Suprapubic skin (tissue), 4 donors: ENCODE measurements around the gene TANGO2. TPM values are rescaled to one million over a fixed set of nuclear protein-coding genes. Genes with fewer than 3 reads are reported as not detected.

Experiments
- DNase-seq, 2 donors: peaks; one replicate each; pipeline ENCODE4 v3.0.0-alpha.2; 2019; ENCODE audit warnings: low spot score in 2 of 2
- H3K27ac ChIP-seq: fragments of 200-600 bp; sonication (generic); one replicate; pipeline ENCODE4 v1.5.1; 2019
- H3K27me3 ChIP-seq: fragments of 200-600 bp; sonication (generic); one replicate; pipeline ENCODE4 v1.5.1; 2019
- H3K36me3 ChIP-seq: fragments of 200-600 bp; sonication (generic); one replicate; pipeline ENCODE4 v1.5.1; 2019
- H3K4me1 ChIP-seq: fragments of 200-600 bp; sonication (generic); one replicate; pipeline ENCODE4 v1.5.1; 2019
- H3K4me3 ChIP-seq: fragments of 200-600 bp; sonication (generic); one replicate; pipeline ENCODE4 v1.5.1; 2019; ENCODE audit warnings: mild to moderate bottlenecking
- H3K9me3 ChIP-seq: fragments of 200-600 bp; sonication (generic); one replicate; pipeline ENCODE4 v1.5.1; 2019
- EP300 ChIP-seq: sonication (generic); formaldehyde crosslinking; IDR thresholded peaks from one replicate; pipeline ENCODE4 v1.6.1; 2017; ENCODE audit warnings: antibody characterized with exemption
- POLR2A ChIP-seq, 2 donors: fragments of 450-650 bp; IDR thresholded peaks; one replicate each; pipeline ENCODE4 v1.6.1; 2017; ENCODE audit warnings: antibody characterized with exemption in 2 of 2, mild to moderate bottlenecking in 2 of 2, moderate library complexity in 2 of 2
- POLR2AphosphoS5 ChIP-seq, 3 donors: sonication (generic); formaldehyde crosslinking; IDR thresholded peaks; one replicate each; pipeline ENCODE4 v1.6.1; 2017; ENCODE audit warnings: antibody characterized with exemption in 3 of 3
- WGBS: methylation state at CpG from one replicate; pipeline ENCODE4 v1.1.5; 2018; 5-methylcytosine and 5-hydroxymethylcytosine counted together
- total RNA-seq, 4 donors: library from RNA; depleted of rRNA; stranded (reverse); fragments of >200 nt; gene quantifications; one replicate each; pipeline ENCODE4 v1.1.0, GENCODE V29; 2016
- TF ChIP-seq, protein P1 (sequence below), 2 donors: fragments of 200-600 bp in 1 of 2; fragments of 450-650 bp in 1 of 2; sonication (generic) in 1 of 2; IDR thresholded peaks; one replicate each; pipeline ENCODE4 v1.5.1; 2016 to 2019; ENCODE audit warnings: antibody characterized with exemption in 2 of 2, mild to moderate bottlenecking in 1 of 2, moderate library complexity in 1 of 2

The TANGO2 gene
- total RNA-seq, 4 donors from 2014 or later = 23.1 to 31.9 (median 26.8) TPM

DNA sequence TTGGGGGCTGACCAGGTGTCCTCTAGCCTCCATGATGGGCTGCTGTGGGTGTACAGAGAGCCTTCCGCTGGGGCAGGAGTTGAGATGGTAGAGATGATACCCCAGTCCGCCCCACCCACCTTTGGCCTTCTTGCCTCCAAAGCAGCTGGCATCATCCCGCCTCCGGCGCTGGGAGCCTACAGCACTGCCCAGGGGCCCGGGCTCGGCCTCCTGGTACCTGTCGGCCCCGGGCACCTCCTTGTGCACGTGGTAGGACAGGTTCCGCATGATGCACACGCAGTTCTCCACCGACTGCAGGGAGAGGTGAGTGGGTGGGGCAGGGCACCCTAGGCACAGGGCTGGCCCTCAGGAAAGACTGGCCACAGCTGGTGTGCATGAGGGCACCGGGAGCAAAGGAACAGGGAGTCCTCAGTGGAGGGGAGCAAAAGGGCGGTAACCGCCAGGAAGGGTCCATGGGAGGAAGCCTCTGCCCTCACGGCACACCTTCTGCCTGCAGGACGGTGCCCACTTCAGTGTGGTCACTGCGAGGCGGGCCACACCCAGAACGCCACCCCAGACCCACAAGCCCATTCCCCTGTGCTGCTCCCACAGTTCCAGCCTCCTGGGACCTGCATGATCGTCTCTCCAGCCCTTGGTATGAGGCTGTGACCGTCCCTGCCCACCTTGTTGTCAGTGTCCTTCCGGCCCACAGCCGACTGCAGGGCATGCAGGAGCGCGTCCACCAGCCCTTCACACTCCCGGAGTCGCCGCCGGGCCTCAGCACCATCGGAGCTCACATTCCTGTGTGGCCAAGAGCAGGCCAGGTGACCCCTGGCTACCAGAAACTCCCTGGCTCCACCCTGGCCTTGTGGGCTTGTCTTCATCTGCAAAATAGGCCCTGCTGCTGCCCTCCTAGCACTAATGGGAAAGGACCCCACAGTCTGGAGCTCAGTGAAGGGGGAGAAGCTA, 43.3 kb upstream of the TANGO2 start:
- Histone ChIP-seq H3K36me3 (peaks cover 58% of the 10 kb centered on the region), H3K4me1 (peaks cover 12% of the 10 kb centered on the region), H3K27ac (no peak overlapping the region), H3K4me3 (no peak overlapping the region), H3K9me3 (no peaks in the 10 kb centered on the region), H3K27me3 (no peaks in the 10 kb centered on the region)
- DNase-seq = no peak
- TF ChIP-seq EP300 (no peak), POLR2A (IDR thresholded peaks at IDR 0.05) (no peak)
- 81% methylated on average over 11 of the region's 32 CpGs for WGBS

- no peak overlapping the region for H3K4me3 ChIP-seq
- no peak overlapping the region for H3K27ac ChIP-seq
- no peaks in the 10 kb centered on the region for H3K9me3 ChIP-seq
- peaks cover 48% of the 10 kb centered on the region for H3K36me3 ChIP-seq
- no peak for DNase-seq
- H3K4me1 ChIP-seq = peaks cover 17% of the 10 kb centered on the region
- TF ChIP-seq POLR2A (IDR thresholded peaks at IDR 0.05) = no peak
- TF ChIP-seq POLR2AphosphoS5 (IDR thresholded peaks at IDR 0.05) = no peak
- no peak for TF ChIP-seq EP300
- TF ChIP-seq, protein P1, sequence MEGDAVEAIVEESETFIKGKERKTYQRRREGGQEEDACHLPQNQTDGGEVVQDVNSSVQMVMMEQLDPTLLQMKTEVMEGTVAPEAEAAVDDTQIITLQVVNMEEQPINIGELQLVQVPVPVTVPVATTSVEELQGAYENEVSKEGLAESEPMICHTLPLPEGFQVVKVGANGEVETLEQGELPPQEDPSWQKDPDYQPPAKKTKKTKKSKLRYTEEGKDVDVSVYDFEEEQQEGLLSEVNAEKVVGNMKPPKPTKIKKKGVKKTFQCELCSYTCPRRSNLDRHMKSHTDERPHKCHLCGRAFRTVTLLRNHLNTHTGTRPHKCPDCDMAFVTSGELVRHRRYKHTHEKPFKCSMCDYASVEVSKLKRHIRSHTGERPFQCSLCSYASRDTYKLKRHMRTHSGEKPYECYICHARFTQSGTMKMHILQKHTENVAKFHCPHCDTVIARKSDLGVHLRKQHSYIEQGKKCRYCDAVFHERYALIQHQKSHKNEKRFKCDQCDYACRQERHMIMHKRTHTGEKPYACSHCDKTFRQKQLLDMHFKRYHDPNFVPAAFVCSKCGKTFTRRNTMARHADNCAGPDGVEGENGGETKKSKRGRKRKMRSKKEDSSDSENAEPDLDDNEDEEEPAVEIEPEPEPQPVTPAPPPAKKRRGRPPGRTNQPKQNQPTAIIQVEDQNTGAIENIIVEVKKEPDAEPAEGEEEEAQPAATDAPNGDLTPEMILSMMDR (IDR thresholded peaks at IDR 0.05) = no peak
- H3K27me3 ChIP-seq = no peaks in the 10 kb centered on the region
- 100% methylated on average over 2 of the region's 17 CpGs for WGBS
Measured at GRCh38 chr22:19978748-19979147, 42.2 kb upstream of the TANGO2 start.

- no peak overlapping the region for H3K4me3 ChIP-seq
- H3K9me3 ChIP-seq = no peaks in the 10 kb centered on the region
- H3K27me3 ChIP-seq = no peaks in the 10 kb centered on the region
- peaks cover 22% of the 10 kb centered on the region for H3K4me1 ChIP-seq
- H3K27ac ChIP-seq = no peak overlapping the region
- peaks cover 46% of the 10 kb centered on the region for H3K36me3 ChIP-seq
- WGBS = 77% methylated on average over 3 of the region's 52 CpGs
- DNase-seq = no peak
- TF ChIP-seq, protein P1 (IDR thresholded peaks at IDR 0.05) = no peak
- TF ChIP-seq POLR2AphosphoS5 (IDR thresholded peaks at IDR 0.05) (no peak), POLR2A (IDR thresholded peaks at IDR 0.05) (no peak), EP300 (no peak)
Measured at GRCh38 chr22:19979712-19980493, 41.0 kb upstream of the TANGO2 start.

DNA sequence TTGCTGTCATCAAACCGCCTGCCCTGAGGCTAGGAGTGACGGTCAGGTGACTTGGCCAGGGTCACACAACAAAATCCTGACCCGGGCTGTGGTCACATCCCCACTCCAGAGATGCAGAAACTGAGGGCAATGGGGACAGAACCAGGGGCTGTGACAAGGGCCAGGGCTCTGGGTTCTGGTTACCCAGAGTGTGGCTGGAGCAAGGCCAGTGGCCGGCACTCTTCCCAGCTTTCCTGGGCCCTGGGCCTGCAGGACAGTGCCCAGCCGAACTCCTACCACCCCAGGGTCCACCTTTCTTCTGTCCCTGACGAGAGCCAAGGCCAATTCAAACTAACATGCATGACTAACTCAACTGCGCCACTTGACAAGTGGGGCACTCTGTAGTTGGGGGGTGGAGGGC, 40.1 kb upstream of the TANGO2 start:
- Histone ChIP-seq H3K27me3 (no peaks in the 10 kb centered on the region), H3K4me1 (peaks cover 24% of the 10 kb centered on the region), H3K36me3 (peaks cover 46% of the 10 kb centered on the region), H3K27ac (no peak overlapping the region), H3K9me3 (no peaks in the 10 kb centered on the region), H3K4me3 (no peak overlapping the region)
- no peak for DNase-seq
- TF ChIP-seq, protein P1 (IDR thresholded peaks at IDR 0.05) = no peak
- TF ChIP-seq POLR2A (IDR thresholded peaks at IDR 0.05) (no peak), EP300 (no peak), POLR2AphosphoS5 (IDR thresholded peaks at IDR 0.05) (no peak)
- WGBS = 77% methylated on average over 2 of the region's 7 CpGs

DNA sequence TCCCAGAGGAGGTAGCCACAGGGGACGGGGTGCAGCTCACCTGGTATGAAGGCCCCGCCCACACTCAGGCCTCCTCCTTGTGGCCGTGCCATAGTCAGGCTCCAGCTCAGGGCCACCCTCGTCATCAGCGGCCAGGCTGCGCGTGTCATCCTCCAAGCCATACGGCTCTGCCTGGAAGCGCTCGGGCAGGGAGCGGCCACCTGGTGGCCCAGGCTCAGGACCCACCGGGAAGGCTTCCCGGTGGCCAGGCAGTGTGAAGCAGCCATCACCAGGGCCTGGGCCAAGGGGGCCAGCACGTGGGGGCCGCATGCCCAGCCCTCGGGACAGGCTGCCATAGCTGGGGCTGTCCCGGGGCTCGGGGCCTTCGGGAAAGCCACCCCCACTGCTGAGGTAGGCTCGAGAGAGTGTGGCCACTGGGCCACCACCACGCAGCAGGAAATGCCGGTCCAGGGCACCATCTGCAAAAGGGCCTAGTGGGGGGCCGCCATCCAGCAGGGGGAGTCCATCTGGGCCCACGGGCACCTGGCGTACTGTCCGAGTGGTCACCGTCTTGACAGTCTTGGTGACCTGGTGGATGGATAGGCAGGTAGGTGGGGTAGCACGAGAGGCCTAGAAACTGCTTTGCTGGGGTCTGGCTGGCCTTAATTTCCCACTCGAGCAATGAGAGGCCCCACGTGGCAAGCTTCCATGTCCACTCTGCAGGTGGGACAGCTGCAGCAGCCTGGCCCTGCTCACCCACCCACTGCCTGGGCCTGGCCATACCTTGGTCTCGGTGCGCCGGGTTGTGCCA, 39.5 kb upstream of the TANGO2 start:
- DNase-seq = no peak
- no peak overlapping the region for H3K4me3 ChIP-seq
- H3K27ac ChIP-seq = no peak overlapping the region
- H3K27me3 ChIP-seq = no peaks in the 10 kb centered on the region
- TF ChIP-seq POLR2AphosphoS5 (IDR thresholded peaks at IDR 0.05) (no peak), EP300 (no peak), POLR2A (IDR thresholded peaks at IDR 0.05) (no peak)
- TF ChIP-seq, protein P1 (IDR thresholded peaks at IDR 0.05) = no peak
- no peaks in the 10 kb centered on the region for H3K9me3 ChIP-seq
- H3K36me3 ChIP-seq = peaks cover 46% of the 10 kb centered on the region
- peaks cover 30% of the 10 kb centered on the region for H3K4me1 ChIP-seq
- WGBS = 85% methylated on average over 6 of the region's 33 CpGs
